Stimulated activated CD4-positive, alpha-beta T cell treated with anti-CD3 and anti-CD28 coated beads, TNF-alpha, amount 100 ng/mL, for 4 hours (primary cell): ENCODE measurements around the gene COLEC12.

ENCODE experiments used
- DNase-seq, 3 experiments: peaks; one replicate each; pipeline ENCODE4 v3.0.0-alpha.2; 2020; ENCODE audit warnings: low read depth in 3 of 3

Gene COLEC12

DNA sequence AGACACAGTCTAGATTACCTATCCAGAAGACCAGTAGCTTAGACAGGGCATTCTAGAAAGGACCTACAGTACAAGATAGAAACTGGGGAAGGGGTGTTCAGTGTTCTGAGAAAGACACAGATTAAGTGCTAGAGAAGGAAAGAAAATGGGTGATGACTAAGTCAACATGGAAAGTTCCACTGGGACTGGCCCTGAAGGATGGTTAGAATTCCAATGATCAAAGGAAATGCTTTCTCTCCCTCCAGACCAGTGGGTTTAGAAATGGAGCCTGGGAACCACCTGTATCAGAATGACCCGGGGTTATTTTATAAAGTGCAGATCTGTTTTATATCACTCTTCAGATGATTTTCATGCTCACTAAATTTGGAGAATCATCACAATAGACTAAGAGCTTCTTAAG, 5.8 kb upstream of the COLEC12 start:
- DNase-seq = no peak

DNA sequence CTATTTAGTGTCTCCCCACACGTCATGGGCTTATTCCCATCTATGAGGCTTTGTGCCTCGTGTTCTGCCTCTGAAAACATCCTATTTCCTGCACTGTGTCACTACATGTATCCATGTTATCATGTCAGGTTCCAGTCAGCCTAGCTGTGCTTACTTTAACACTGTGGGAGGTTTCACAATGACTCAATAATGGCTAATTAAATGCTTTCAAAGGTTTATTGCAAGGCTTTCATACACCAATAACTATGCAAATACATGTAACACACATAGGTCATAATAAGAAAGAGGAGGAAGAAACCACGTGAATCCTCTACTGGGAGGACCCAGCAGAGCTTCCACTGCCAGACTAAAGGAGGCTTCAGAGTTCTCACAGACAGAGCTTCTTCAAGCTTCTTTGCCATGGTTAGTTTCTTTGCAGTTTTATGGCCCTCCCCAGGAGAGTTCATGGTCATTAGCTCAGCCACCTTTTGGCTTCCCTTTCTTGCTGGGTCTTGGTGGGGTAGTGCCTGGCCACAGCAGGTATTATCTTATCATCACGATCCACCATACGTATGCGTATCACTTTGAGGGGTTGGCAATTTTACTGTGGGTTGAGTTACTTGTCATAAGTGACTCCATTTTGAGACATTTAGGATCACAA, 5.1 kb upstream of the COLEC12 start:
- DNase-seq = no peak

DNA sequence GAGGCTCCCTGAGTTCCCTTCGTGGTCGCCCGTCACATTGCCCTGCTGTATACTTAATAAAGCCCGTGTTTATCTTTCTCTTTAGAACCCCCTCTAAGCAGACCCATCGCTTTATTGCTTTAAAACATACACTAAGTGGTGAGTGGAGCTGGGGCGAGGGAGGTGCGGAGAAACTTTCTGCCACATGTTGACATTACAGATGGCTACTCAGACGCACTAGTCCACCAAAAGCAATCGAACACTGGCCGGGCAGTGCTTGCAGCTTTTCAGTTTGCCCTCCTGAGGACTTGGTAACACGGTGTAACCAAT, 859 bp upstream of the COLEC12 start:
- DNase-seq = no peak

DNA sequence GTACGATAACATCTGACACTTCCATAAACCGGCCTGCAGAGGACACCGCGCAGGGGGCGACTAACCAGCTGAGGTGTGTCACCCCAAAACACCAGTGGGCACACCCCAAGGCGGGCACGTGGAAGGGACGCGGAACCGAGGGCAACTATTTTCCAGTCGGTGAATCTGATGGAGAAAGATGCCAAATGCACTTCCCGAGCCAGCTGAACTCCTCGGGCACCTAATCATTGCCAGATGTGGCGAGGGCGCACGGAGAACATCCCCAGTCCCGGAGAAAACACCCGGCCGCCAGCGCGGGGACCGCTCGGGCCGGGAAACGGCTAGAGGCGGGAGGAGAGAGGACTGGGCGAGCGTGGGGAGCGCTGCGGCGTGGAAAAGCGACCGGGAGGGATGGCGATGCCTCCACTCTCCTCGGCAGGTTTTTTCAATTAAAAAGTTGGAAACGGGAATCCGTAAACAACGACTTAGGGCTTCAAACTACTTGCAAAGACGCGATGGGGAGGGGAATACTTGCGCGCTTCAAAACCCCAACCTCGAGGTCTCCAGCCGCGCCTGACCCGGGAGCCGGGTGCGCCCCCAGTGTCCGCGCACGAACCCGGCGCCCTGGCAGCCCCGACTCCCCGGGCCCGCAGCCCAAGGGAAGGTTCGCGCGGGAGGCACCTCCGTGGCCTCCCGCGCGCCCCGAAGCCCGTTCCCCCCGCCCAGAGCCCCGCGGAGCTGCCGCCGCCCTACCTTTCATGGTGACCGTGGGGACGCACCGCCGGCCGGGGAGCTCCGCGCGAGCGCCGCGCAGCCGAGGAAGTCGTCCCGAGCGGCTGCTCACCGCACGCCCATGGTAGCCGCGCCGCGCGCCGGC, 497 bp downstream of the COLEC12 start:
- no peak for DNase-seq

DNA sequence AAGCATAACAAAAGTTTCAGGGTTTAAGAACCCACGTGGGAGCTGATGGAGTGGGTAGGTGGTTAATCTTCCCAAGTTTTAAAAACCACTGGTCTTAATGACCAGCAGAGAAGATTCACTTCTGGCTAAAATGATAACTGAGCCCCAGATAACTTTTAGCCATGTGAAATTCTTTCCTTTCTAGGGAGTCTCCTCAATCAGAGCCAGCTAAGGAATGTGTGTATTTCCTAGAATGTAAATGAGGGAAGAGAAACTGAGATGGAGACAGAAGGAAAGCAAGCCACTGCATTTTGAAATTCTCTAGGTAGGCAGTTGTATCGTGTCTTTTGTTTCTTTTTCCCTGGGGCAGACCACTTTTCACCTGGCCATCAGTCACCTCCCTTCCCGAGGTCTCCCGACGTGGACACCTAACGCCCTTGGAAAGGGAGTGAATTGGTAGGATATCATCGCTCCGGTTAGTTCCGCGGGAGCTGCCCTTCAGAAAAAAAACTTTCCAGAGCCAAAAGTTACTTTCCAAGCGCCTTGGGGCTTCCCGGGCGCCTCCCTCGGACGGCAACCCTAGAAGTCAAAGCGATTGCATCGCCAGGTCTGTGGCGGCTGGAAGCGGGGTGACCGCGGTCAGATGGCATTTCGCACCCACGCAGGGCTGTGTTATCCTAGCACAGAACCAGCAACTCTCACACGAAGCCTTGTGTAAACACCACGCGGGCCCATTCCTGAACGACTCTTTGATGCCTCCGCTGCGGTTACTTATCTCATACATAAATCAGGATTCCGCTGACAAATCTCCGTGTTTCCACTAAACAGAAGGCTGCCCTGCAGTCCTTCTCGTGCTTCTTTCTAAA, 1.3 kb downstream of the COLEC12 start:
- no peak for DNase-seq

DNA sequence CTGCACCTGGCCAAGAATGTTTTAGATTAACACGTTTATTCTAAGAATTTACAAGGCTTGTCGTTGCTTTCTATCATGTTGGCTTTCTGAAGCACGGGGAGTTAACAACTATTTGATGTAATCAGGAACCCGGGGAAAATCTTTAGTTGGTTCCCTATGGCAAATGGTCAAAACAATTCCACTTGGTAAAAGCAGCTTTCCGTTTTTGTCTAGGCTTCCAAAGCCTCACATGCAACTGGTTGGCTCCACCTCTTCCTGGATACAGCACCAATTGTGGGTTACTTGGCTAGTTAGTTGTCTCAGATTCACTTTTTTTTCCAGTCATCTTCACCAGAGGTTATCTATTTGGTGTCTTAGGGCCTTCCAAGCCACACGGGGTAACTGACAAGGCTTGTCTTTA, 2.8 kb downstream of the COLEC12 start:
- no peak for DNase-seq

DNA sequence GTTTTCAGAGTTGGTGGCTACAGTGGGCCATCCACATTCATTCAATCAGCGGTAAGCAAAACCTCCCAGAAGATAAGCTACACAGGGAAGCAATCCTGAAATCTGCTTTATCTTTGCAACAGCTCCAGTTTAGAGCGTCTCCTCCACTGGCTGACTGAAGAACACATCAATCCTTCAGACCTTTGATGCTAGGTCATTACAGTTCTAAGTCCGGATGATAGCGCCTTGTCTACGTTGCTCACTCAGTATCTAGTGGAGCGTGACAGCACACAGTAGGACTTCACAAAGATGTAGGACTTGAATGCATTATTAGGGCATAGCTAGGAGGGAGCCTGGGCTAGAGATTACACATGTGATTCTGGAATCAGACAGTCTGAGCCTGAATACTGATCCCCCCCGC, 5.0 kb downstream of the COLEC12 start:
- DNase-seq = no peak

DNA sequence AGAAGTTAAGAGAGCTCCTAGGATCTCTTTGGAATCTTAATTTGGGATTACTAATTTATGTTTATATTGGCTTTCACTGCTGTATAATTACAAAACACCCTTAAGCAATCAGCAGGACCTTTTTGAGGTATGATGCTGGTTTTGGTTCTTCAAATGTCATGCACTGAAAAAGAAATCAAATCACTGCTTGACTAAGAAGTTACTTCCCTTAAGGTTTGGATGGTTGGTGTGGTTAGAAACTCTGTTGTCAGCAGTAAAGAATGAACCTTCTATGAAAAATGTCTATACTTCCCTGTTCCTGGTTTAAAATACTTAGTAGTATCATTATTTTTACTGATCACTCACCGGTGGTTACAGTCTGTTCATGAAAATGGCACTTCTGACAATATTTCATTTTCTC, 5.5 kb downstream of the COLEC12 start:
- no peak for DNase-seq

DNA sequence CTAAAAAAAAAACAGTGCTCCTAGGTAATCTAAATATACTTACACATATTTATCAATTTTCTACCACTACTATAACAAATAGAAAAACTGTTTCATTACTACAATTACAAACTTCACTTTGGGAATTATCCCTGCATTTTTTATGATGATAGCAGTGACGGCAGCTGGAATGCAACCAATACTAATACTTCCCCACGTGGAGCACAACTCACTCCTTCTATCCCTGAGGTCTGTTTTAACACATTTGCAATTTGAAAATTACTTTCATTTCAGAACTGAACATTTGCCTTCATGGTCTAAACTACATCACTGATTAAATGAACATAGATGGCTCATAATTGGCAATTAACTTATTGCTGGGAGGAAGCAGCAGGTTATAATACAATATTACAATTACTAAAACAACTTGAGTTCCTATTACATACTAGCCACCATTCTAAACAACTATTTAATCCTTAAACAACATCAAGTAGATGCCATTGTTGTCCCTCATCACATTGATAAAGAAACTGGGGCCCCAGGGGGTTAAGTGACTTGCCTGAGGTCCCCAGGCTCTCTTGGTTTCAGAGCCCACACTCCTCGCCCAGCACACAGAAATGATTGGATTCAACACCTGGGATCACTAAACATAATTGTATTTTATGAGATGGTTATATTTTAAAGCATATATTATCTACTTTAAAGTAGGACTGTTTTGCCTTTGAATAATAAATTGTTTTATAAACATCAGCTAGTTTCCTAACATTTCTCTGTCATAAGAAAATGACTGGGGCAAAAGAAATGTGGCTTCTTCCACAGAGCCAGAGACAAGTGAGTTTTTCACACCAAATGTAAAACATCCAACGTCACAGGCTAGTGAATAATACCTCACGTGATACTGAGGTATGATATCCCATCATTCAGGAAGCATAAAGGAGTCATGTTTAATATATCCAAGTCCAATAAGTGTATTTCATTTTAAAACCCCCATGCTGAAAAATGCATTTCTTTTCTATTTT, 6.2 kb downstream of the COLEC12 start:
- no peak for DNase-seq

DNA sequence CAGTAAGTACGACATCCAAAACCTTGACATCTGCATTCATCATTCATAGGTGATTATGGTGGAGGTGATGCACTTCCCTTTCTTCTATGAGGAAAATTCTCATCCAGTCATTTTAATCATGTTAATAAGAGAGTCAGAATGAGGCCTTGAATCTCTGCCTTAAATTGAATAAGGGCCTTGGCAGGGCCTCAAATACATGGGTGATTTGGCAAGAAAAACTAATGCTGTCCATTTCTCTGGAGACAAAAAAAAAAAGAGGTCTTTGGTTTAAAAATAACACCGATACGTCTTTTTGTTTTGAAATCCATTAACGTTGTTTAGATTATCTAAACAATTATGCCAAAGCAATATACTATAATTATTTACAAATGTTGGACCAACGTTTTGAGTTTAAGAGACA, 8.1 kb downstream of the COLEC12 start:
- DNase-seq = no peak

DNA sequence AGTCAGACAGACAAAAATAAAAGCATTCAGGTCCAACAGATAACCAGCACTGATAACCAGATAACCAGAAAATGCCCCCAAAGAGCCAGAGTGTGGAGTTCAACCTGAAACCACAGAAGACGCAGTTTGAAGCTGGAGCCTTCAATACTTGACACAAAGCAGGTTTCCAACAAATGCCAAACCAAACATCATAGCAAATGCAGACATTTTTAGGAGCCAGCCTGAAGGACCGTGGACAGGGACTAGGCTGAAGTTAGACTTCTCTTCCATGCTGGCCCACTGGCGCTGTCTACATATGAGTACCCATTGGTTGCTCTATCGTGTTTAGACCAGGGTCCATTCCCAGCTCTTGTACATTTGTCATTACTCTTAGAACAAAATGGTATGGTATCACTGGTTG, 9.9 kb downstream of the COLEC12 start:
- DNase-seq = no peak

DNA sequence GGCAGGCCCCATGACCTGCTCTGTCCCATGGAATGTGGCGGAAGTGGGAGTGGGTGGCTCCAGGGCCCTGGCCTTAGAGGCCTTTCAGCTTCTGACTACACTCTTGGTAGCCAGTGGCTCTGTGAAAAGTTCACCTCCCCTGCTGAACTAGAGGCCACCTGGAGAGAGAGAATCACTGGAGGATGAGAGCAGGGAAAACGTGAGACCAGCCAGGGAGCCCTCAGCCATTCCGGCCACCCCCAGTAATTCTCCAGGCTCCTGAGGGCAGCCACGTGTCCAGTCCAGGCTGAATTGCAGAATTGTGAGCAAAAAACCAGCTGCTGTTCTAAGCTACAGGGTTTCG, 10.5 kb downstream of the COLEC12 start:
- no peak for DNase-seq

DNA sequence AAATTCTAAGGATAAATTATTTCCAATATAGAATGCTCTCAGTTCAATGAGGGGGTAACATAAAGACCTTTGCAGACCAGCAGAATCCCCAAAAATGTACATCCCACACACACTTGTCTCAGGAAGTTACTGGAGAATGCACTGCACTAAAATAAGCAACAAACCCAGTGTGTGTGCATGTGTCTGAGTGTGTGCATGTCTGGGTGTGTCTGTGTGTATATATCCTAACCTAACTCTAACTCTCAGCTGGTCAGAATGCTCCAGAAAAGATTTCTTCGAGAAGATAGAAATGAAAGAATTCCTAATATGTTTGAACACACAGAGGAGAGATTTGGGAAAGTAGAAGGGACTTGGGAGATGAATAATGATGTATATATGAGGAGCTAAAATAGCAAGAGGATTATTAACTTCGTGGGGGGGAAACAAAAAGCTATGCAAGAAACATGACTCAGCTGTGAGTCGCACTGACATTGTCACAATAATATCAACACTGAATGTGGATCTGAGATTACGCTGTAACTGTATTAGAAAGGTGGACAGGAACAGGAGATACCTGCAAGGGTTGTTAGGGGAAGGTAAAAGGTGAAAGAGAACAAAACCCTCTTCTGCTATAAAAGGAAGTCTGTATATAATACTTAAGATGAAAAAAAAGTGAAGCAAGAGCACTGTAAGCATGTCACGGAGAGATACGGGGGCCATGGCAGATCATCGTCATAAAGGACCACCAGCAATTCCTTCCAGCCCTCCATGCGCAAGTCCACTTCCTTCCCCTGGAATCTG, 11.1 kb downstream of the COLEC12 start:
- DNase-seq = no peak

DNA sequence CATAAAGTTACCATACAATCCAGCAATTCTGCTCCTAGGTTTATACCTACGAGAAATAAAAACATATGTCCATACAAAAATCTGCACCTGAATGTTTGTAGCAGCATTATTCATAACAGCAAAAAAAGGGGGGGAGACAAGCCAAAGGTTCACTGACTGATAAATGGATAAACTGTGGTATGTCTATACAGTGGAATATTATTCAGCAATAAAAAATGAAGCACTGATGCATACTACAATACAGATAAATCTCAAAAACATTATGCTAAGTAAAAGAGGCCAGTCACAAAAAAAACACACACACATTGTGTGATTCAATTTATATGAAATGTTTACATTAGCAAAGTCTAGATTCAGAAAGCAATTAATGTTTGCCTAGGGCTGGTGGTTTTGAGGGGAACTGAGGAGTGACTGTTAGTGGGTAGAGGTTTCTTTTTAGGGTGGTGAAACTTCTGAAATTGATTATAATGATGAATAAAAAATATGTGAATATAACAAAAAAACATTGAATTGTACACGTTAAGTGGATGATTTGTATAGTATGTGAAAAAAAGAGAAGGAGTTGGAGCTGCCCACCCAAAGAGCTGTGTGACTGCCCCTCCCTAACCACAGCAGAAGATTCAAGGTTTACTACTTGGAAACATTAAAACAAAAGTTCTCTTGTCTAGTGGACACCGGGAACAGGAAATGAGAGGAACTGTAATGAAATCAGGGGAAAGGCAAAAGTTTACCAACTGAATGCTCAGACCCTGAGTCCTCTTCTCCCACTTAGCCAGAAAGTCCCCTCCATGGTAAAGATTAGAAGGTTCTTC, 13.4 kb downstream of the COLEC12 start:
- DNase-seq = no peak

DNA sequence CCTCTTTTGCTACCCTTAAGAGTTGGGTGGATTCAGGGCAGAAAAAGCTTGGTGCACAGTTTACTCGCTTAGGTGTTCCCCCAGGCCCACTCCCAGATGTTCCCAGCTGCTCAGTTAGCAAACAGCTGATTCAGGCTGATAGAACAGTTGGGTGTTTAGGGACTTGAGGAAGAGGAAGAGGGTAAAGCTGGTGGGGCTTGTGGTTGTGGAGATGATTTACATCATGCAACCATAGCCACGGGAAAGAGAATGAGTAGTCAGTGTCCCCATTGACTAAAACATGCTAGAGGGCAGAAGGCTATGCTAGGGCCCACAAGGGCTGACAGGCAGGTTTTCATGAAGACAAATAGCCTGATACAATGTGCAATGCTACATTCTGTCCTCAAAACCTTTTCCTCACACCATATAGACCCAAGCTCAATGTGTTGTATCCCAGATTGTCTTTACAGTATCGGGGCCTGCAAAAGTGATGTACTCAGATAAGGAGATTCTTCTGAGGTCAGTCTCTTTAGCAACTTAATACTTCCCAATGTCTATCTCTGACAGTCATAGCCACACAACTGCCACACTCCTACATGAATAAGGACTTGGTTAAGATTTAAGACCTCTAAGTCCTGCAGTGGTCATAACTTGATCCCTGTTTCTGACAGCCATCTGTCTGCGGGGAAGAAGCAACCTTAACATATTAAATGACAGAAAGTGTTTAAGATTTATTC, 15.6 kb downstream of the COLEC12 start:
- no peak for DNase-seq

DNA sequence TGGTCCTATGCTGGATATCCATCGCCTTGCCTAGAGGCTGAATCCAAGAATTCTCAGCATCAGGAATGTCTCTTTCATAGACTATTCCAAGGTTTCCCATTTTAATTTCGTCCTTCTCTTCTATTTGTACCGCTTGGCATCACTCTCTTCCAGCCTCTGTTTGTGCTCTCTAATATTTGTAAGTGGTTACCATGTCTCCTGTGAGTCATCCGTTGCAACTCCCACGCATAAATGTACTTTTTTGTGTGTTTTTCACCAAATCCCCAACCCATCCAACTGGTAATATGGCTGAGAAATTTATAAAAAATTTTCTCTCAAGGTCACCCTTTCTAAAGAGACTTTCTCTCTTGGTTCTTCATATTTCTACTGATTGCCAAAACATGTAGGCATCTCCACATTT, 21.8 kb downstream of the COLEC12 start:
- no peak for DNase-seq

DNA sequence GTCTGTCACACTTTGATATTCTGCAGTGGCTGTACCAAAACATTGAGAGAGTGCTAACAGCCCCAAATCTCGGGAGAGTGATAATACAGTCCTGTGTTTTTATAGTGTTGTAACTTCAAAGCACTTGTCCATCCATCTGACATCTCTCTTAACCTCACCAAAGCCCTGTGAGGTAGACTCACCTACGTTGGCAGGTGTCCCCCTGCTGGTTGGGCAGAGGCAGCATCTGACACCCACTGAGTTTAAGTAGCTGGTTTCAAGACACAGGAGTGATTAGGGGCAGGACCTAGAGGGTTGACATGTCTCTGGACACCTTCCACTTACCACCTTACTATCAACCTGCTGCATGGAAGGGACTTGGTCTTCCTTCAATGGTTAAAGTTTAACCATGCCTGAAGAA, 22.9 kb downstream of the COLEC12 start:
- DNase-seq = no peak

DNA sequence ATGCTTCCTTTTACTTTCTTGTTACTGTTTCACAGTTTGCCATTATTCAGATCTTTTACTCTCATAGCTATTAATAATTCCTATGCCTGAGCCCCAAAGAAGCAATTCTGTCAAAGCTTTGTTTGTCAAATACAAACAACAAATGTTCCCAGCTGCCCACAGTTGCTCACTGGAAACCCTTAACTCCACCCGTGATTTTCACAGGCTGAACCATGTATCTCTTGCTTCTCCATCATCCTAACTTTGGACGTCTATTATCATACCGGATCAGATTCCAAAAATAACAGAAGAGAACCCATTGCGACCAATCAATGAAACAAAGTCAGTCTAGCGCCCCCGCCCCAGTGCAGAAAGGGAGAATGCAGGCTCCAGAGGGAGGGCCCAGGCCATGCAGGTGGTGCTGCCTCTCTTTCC, 24.2 kb downstream of the COLEC12 start:
- no peak for DNase-seq
